ENCODE measurements around the gene PAM.
"Not testable (repeated sequence)": the region's sequence is repeated elsewhere in the genome, so short reads cannot be mapped to it uniquely, and the experiment has no call there.

The PAM gene

GRCh38 chr5:102998224-102998623, 243.1 kb downstream of the PAM start:
- H3K4me3 ChIP-seq (ENCODE audit: low read length), result no peak overlapping the region
- no peak for TF ChIP-seq CTCF (IDR thresholded peaks at IDR 0.05; ENCODE audit: insufficient read depth, low read depth, low read length, missing control alignments)
- DNase-seq (ENCODE audit: low read depth), result peak; percentile 7

GRCh38 chr5:102999191-102999590, 244.1 kb downstream of the PAM start:
- no peak for TF ChIP-seq CTCF (IDR thresholded peaks at IDR 0.05; ENCODE audit: insufficient read depth, low read depth, low read length, missing control alignments)
- no peak for DNase-seq (ENCODE audit: low read depth)
- H3K4me3 ChIP-seq (ENCODE audit: low read length), result no peak overlapping the region

- not testable (repeated sequence) for DNase-seq (ENCODE audit: low read depth); H3K4me3 ChIP-seq (ENCODE audit: low read length)
Measured at GRCh38 chr5:102999621-103000020, 244.5 kb downstream of the PAM start.

- no peak for TF ChIP-seq CTCF (IDR thresholded peaks at IDR 0.05; ENCODE audit: insufficient read depth, low read depth, low read length, missing control alignments)
- H3K4me3 ChIP-seq (ENCODE audit: low read length), result no peak overlapping the region
- no peak for DNase-seq (ENCODE audit: low read depth)
Measured at GRCh38 chr5:103000089-103000488, 245.0 kb downstream of the PAM start.

- H3K4me3 ChIP-seq (ENCODE audit: low read length), result no peak overlapping the region
- DNase-seq (ENCODE audit: low read depth), result no peak
- no peak for TF ChIP-seq CTCF (IDR thresholded peaks at IDR 0.05; ENCODE audit: insufficient read depth, low read depth, low read length, missing control alignments)
Measured at GRCh38 chr5:103003872-103004271, 248.8 kb downstream of the PAM start.

- TF ChIP-seq CTCF (IDR thresholded peaks at IDR 0.05; ENCODE audit: insufficient read depth, low read depth, low read length, missing control alignments), result no peak
- no peak overlapping the region for H3K4me3 ChIP-seq (ENCODE audit: low read length)
- no peak for DNase-seq (ENCODE audit: low read depth)
Measured at GRCh38 chr5:103005276-103005675, 250.2 kb downstream of the PAM start.

- no peak overlapping the region for H3K4me3 ChIP-seq (ENCODE audit: low read length)
- no peak for TF ChIP-seq CTCF (IDR thresholded peaks at IDR 0.05; ENCODE audit: insufficient read depth, low read depth, low read length, missing control alignments)
- no peak for DNase-seq (ENCODE audit: low read depth)
Measured at GRCh38 chr5:103006921-103007320, 251.8 kb downstream of the PAM start.

GRCh38 chr5:103010168-103010567, 255.1 kb downstream of the PAM start:
- H3K4me3 ChIP-seq (ENCODE audit: low read length), result no peak overlapping the region
- TF ChIP-seq CTCF (IDR thresholded peaks at IDR 0.05; ENCODE audit: insufficient read depth, low read depth, low read length, missing control alignments), result no peak
- no peak for DNase-seq (ENCODE audit: low read depth)
